Measurements from ENCODE around the gene FILIP1L.
A peak's percentile ranks its signal among the peaks of the same experiment; 100 is the strongest.
"Not testable (repeated sequence)": the region's sequence is repeated elsewhere in the genome, so short reads cannot be mapped to it uniquely, and the experiment has no call there.

The FILIP1L gene

DNA sequence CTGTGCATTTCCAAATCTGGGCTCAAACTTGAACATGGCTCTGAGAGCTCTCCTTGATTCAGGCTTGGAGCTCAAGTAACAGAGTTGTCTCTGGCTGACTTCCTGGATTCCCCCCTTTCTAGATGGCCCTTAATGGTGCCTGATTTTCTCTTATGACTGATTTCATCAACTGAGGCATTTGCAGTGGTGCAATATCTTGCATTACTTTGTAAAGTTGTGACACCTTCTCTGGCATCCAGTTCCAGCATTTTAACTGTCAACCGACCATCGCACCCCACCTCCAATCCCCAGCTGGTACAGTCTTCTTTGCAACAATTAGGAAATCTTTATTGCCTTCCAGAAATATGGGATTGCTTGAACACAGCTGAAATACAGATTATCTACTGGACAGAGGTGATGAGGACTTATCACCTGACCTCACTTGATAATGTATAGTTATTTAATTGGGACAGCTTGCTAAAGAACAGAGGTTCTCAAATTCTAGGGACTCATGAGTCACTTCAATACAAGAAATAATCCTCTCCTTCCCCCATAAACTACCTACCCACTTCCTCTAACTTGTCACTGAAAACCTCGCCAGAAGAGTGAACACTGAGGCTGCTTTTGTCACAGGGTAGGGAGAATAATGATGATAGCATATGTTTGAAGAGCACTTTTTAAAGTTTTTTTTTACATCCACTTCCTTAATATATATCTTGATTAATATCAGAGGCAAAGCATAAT is 41.8 kb downstream of the FILIP1L start:
- DNase-seq, result no peak

DNA sequence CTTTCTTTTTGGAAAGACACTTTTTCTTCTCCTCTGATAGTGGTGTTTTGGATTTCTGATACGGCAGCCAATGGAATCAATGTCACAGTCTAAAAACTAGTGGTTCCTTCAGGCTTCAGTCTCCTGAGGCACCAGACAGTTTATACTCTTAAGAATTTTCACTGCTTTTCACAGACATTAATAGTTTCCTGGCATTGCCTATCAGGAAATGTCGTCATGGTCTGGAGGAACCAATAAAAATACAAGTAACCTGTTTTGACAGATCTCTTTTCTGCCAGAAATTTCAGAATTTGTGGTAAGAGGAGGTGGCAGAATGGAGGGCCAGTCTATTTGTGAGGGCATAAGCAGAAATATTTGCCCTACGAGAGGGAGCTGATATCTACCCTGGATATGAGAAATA is 44.8 kb downstream of the FILIP1L start:
- no peak for DNase-seq

DNA sequence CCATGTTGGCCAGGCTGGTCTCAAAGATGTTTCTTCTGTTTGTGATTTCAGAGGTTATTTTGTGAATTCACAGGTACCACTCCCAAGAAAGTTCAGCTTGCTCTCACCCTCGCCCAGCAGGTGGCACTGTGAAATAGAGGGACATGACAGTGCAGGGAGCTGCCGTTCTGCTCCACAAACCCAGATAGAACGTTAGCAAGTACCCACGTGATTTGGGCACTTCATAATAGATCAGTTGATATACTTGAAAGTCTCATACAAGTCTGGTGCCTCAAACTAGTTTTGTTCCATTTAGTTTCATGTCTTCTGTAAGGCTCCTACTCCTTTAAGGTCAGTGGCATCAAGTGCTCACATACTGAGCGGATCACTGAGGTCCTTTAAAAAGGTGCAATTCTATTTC is 45.5 kb downstream of the FILIP1L start:
- DNase-seq, result peak; percentile 76

DNA sequence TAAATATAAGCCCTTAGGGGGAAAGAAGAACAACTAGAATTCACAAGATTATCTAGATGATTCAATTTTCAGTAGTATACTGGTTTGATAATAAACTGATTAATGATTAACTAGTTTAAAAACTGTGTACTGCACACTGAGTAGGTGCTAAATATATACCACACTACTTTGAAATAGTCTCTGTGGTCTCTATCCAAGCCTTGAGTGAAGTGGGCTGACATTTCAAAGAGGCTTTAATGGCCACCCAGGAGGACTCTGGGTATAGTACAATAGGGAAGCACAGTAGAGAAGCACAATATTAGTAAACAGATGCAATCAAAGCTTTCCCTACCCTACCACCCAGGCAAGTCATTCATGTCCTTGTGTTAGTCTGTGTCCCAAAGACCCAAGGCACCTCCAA is 46.7 kb downstream of the FILIP1L start:
- DNase-seq, result no peak

DNA sequence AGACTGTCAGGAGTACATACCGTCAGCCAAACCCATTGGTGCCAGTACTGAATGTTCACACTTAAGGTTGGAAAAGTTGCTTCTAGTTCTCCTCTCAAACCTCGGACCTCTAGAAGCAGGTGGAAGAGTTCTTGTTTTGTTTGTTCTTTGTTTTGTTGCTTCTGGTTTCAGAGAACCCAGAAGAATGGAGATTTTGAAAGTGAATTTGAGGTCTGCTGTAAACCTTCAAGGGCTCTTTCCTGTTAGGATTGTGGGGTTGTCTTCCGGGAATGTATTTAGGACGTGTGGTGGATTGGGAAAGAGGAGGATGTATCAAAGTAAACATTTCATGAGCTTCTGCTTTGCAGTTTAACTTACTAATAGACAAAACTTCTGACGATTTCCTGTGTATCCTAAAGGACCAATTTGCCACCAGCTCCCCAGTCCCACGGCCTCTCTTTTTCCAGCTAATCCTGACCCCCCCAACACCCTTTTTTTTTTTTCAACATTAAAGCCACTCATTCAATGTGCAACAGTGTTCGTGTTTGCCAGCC is 50.3 kb downstream of the FILIP1L start:
- DNase-seq, result no peak

DNA sequence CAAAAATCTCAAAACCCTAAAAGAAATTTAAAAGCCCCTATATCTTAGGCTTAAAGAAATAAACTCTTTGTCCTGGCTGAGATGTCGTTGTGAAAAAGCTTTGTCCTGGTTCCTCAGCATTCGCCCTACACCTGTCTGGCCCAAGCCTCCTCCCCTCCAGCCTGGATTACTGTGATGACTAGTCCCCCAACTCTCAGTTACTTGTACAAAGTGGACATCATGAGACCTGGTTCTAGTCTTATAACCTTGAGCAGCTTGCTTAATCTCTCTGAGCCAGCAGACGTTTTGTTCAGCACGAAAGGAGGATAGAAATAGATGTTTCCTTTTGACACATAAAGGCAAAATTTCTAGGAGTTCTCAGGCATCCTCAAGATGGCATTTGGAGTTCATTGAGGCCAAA is 51.6 kb downstream of the FILIP1L start:
- no peak for DNase-seq

DNA sequence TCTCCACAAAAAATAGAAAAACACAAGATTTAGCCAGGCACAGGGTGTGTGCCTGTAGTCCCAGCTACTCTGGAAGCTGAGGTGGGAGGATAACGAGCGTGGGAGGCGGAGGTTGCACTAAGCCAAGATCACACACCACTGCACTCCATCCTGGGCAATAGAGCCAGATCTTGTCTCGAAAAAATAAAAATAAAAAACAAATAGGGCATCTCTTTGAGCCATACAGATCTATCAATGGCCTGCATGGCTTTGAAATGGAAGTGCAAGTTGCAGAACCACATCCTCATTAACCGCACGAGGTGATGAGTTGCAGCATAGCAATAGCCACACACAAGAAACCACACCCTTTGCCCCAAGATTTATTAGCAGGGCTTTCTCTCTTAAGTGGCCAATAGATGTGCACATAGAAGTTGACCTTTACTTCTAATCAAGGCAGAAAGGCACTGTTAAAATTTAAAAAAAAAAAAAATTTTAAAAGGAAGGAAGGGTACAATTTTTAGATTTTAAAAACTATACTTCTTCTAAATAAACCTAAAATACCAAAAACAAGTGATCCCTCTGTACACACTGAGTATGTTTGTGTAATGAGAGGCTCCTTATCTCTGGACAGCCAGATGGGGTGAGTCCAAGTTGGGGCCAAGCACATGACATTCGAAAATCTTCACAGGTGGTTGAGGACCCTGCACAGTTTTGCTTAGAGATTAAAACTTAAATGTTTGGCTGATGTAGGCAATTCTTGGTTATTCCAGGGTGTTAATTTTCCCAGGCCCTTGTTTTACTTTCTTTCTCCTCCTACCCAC is 53.4 kb downstream of the FILIP1L start:
- no peak for DNase-seq

DNA sequence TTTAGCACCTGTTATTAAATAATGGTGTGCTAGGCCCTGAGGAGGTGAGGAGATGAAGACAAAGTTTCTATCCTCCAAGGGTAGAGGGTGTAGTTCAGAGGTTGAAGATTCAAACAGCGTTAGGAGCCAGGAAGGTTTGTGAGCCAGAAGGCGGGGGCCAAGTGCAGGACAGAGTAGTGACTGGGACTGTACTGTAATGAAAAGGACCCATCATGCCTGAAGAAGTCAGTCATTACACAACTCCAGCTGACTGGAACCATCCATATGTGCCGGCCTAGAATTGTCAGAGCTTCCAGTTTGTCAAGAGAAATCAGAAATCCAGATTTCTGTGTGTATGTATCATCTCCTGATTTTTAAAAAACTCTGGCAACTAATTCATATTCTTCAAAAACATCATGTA is 54.8 kb downstream of the FILIP1L start:
- DNase-seq, result no peak

DNA sequence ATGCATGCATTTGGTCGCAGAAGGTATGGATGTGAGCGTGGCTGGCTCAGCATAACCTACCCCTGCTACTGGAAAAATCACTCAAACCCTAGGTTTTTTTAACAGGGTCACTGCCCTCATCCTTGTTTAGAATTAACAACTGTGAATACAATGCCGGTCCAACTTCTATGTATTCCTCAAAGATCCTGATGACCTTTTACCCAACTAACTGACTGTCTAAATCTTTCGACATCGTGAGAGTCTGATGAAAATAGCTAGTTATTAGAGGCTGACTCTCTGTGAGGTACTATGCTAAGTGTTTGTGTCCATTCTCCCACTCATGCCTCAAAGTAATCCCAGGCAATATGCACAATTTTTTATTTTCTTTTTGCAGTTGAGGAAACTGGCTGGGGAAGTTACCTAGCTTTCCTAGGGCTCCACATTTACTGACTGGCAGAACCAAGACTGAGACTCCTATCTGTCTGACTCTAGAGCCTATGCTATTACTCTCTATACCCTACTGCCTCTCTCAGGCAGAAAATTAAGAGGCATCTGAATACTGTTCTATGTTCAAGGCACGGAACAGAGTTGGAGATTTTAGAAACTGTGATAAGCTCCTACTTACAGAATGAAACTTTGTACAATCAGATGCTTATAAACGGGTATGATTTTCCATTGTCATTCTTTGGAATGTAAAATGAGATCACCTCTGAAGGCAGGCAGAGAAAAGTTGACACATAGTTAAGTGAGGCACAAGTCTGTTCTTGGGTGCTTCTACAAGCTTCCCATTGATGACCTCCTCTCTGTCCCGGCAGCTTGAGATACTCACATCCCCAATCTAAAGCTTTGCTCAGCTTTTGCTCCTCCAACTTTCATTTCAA is 56.4 kb downstream of the FILIP1L start:
- DNase-seq, result no peak

DNA sequence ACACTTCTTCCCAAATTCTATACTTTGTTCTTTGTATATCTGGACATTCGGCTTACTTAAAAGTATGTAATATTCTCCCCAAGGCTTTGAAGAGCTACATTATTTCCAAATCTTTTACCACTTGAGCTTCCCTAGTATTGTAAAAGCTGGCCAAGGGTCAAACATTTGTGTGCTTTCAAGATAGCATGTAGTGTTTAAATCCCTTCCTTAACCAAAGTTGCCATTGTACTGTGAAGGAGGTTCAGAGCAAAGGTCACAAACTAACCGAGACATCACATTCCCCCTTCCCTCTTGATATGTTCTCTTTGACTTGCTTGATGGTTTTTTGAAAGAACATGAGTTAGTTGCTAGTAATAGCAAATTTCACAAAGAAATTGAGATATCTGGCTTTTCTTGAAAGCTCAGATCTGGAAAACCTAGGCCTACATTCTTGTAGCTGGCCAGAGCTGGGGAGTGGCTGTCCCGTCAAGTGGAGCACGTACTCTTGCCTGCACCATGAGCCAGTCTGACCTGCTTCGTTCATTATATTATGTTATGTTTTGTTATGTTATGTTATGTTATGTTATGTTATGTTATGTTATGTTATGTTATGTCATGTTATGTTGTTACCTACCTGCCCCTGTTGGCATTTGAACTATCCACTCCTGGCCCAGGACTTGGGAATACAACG is 60.2 kb downstream of the FILIP1L start:
- no peak for DNase-seq

DNA sequence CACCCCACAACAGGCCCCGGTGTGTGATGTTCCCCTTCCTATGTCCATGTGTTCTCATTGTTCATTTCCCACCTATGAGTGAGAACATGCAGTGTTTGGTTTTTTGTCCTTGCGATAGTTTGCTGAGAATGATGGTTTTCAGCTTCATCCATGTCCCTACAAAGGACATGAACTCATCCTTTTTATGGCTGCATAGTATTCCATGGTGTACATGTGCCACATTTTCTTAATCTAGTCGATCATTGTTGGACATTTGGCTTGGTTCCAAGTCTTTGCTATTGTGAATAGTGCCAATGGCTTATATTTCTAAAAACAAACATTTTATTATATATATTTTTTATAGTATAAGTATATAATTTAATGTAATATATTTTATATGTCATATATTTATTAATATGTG is 62.8 kb downstream of the FILIP1L start:
- DNase-seq, result not testable (repeated sequence)

DNA sequence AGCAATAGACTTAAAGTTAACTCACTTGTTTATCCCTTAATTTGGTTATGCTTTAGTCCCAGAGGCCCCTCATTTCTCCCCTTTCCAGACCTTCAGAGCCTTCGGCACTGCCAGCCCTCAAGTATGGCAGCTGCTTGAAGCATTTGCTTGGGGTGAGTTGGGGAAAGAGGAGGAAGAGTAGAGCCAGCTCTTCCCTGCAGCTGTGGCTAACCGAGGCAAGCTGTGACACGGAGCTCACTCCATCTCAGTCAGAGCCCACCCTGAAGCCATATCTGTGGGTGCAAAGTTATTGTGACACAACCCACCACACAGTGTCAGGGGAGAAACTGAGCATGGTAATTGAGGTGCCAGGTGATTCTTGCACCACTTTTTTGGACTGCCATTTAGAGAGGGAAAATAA is 66.1 kb downstream of the FILIP1L start:
- DNase-seq, result no peak

DNA sequence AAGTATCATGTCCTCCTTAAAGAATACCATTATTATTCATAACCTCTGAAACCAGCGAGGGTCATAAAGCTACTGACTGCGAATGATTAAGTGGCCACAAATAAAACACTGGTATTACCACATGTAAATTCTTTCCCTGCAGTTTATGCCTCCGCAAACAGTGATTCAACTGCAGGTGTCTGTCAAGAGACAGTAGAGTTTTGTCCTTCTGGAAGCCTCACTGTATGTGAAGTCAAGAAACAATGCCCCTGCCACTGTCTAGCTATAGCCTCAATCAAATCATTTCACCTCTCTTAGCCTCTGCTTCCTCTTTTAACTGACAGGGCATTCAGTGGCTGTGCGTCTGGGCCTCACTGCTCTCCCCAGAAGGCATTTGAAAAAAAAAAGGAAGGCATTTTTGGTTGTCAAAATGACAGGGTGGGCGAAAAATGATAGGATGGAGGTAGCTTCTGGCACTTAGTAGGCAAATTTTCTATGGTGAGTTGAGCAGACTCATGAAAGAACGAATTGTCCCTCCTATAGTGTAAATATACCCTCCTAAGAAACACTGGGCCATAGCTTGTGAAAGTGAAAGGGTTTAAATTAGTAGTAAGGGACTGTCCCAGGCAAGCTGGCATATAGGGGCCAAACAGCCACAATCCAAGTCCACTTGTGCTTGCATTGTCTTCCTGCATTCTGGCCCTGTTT is 66.7 kb downstream of the FILIP1L start:
- DNase-seq, result no peak

DNA sequence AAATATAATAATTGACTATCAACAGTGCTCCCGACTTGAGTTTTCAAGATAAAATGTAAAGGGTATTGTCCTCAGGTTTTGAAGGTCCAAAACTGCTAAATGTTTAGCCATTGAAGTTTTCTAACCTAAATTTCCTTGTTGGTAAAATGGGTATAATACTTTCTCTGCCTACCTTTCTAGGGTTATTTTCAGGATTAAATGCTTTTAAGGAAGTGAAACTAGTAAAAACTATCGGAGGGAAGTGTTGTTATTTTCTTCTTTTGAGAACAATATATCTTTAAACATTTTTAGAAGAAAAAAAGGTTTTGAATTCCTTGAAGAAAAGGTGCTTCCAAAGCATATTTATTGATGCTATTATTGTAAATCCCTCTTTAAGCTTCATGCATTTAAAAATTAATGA is 67.3 kb downstream of the FILIP1L start:
- DNase-seq, result no peak

DNA sequence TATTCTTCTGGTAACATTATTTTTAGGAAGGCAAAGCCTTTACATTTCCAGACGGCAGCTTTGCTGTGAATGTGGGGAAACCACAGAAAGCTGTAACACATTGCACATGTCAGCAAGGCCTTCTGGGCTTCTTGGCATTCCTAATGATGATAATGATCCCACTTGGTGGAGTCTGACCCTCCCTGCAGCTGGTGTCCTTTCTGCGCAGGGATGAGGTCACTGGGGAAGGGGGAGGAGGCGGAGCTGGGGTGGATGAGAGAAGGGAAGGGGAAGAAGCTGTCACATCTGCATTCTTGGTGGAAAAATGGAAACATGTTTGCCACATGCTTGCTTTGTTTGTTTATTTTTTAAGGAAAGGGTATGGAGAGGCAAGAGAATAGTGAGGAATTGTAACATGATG is 68.6 kb downstream of the FILIP1L start:
- DNase-seq, result no peak

DNA sequence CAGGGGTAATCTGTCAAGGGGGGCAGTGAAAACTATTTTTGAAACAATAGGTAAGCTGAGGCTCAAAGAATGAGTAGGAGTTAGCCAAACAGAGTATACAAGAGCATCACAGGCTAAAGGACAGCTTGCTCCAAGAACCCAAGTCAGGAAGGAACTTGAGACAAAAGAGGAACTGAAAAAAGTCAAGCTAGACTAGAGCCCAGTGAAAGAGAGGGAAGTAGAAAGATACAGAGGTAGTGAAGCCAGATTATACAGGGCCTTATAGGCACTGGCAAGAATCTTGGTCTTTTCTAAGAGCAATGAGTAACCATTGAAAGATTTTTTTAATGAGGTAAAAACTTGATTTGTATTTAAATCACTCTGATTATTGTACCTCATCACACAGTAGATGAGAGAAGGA is 69.9 kb downstream of the FILIP1L start:
- DNase-seq, result no peak

DNA sequence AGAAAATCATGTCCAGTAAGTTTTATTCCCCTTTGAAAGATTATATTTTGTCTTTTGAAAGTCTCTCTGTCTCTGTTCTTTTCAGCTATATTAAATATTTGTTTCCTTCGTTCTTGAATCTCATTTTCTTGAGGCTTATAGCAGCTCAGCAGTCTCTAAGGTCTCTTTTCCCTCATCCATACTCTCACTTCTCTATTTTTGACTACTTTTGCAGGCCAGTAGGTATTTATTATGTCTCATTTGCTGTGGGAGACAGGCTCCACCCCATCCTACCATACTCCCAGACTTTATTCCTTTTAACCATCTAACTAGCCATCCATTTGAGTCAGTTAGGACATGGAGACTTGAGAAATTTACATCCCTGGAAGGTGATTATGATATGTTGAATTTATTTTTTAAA is 71.0 kb downstream of the FILIP1L start:
- no peak for DNase-seq

DNA sequence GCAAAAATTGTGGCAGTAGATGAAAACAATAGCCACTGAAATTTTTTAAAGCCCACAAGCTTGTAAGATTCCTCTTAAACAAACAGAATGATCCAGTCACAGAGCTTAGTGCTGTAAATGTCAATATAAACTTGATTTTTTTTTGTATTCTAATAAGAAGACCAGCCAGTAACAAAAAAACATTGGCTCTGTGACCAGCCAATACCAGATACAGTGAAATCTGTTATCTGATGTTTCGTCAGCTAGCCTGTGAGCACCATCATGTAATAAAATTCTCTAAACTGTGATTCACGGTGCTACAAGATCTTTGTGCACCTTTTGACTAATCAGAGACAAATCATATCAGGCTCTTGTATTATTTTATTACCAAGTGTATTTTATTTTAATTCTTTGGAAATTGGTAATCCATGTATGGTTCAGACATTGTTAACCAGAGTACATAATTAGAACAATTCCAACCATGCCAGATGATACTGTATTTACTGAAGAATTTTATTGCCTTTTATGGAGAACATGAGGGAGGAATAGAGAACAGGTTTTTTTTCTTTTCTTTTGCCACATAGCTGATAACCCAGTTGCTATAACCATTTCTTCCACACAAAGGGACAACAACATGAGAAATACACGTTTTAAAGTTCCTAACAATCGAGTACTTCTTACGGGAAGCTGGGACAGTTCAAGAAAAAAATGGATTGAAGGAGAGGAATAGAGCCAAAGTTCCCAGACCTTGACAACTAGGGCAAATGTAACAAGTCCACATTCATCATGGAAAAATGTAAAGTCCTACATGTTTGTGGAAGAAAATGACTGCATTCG is 71.9 kb downstream of the FILIP1L start:
- no peak for DNase-seq

DNA sequence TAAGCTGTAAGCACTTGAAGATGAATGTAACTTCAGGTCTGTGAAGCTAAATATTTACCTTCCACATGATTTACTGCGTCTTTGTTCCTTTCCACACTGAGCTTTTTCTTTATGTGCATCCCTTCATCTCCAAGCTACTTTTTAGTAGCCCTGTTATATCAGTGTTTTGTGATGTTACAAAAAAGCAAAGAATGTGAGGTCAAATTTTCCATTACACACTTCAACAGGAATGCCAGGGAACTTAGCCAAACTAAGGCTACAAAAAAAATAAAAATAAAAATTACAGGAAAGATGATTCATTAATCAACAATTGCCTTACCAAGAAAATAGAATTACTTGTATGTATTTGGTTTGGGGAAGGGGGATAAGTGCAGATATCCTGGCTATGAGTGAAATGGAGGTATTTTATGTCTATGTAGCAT is 73.0 kb downstream of the FILIP1L start:
- no peak for DNase-seq

DNA sequence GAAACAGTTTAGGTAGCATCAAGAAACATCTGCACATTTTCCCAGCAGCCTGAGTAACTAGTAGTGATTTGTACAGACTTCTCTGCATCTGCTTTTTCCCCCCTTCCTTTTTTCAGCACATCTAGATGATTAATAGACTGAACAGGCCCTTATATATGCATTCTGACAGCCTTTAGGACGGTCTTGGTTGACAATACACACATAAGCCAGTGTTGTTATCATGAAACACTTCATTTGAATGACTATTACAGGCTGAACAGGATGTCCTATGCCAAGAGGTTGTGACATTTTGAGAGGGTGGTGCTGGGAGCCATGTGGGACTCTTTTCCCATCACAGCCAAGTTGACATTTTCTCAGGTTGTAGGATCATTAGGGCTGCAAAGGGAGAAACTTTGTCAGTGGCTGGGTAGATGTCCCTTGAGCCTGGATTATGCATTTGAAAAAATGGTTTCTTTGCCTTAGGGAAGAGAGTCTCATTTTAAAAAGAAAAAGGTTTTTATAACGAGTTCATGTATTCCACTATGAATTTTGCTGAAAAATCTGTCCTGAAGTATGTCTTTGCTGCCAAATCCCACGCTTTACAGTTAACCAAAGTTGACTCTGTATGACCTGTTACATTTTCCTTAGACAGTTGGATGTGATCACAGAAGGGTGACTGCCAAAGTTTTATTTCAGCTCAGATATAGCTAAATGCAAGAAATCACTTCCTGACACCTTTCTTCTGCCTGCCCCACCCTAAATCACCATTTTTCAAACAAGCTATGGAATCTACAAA is 73.7 kb downstream of the FILIP1L start:
- DNase-seq, result no peak
